ENCODE data around the gene TSPO.

Gene TSPO

DNA sequence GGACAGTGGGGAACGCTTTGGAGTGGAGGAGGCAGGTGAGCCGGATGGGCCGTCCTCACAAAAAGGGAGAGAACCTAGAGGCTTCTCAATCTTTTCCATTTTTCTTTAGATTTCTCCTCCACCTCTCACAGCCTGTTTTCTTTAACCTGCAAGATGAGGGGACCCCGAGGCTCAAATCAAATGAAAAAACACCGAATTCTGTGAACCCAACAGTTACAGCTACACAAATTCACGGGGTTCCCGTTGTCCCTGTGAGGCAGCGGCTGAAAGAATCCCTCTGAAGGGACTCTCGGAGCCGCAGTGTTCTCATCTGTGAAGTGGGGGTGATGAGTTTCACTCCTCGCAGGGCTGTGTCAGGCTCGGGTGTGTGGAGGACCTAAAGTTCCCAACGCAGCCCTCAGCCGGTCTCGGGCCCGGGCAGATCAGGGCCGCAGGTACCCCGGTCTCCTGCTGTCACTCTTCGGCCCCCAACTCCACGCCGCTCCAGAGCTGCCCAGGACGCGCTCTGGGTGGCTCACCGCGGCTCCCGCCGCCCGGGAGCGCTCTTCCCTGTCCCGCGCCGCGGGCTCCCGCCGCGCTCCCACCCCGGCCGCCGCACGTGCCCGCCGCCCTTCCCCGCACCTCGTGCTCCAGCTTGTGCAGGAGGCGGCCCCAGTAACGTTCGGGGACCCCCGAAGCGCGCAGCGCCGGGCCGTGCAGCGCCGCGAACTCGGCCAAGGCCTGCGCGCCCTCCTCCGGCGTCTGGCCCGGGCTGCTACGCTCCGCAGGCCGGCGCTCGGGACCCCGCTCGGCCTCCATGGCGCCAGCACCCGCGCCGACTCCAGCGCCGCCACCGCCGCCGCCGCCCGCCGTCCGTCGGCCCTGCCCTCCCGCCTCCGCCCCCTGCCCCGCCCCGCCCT, 35.2 kb downstream of the TSPO start, which contains the start of gene TTLL12:
Gene TTLL12, minus strand, starts transcription at position 863 of the 899 bp plus-strand sequence. Its CDS starts 65 bp downstream, at position 798.
- DNase-seq (ENCODE audit: low spot score): peak; percentile 92
- in situ Hi-C loops (cut with MboI; ENCODE audit: low pct_unique_long_range_greater_than_20kb, low sequenced_read_pairs, unreplicated experiment): no loop called here
- TF ChIP-seq, protein P1, sequence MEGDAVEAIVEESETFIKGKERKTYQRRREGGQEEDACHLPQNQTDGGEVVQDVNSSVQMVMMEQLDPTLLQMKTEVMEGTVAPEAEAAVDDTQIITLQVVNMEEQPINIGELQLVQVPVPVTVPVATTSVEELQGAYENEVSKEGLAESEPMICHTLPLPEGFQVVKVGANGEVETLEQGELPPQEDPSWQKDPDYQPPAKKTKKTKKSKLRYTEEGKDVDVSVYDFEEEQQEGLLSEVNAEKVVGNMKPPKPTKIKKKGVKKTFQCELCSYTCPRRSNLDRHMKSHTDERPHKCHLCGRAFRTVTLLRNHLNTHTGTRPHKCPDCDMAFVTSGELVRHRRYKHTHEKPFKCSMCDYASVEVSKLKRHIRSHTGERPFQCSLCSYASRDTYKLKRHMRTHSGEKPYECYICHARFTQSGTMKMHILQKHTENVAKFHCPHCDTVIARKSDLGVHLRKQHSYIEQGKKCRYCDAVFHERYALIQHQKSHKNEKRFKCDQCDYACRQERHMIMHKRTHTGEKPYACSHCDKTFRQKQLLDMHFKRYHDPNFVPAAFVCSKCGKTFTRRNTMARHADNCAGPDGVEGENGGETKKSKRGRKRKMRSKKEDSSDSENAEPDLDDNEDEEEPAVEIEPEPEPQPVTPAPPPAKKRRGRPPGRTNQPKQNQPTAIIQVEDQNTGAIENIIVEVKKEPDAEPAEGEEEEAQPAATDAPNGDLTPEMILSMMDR (IDR thresholded peaks at IDR 0.05; ENCODE audit: extremely low read depth, insufficient read depth, missing control alignments): no peak

DNA sequence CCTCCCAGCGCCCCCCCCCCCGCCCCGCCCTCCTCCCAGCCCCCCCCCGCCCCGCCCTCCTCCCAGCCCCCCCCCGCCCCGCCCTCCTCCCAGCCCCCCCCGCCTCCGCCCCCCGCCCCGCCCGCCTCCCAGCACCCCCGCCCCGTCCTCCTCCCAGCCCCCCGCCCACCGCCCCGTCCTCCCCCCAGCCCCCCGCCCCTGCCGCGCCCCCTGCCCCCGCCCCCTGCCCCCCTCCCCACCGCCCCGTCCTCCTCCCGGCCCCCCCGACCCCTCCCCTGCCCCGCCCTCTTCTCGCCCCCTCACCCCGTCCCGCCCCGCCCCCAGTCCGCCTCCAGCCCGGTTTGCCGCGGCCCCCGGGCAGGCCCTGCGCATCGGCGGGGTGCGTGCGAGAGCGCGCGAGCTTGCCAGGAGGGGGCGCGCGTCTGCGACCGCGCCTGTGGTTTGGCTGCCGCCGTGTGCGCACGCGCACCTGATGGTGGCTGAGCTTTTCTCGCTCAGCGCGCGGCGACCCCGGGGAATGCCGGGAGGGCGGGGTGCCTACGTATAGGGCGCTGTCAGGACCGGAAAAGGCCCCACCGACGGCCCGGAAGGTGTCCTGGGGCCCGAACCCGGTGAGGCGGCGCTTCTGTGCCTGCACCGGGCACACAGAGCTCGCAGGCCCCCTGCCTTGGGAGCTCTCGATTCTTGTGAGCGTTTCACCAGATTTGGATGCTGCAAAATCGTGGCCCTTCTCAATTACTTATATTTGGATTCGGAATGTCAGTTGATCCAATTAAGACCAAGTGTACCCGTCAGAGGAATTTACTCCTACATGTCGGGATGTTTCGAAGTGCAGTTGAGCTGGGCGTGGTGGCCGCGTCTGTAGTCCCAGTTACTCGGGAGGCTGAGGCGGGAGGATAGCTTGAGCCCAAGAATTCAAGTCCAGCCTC, 36.1 kb downstream of the TSPO start:
- TF ChIP-seq, protein P1 (IDR thresholded peaks at IDR 0.05; ENCODE audit: extremely low read depth, insufficient read depth, missing control alignments): peak; percentile 87
- peak; percentile 98 for DNase-seq (ENCODE audit: low spot score)
- in situ Hi-C loops (cut with MboI; ENCODE audit: low pct_unique_long_range_greater_than_20kb, low sequenced_read_pairs, unreplicated experiment): no loop called here

DNA sequence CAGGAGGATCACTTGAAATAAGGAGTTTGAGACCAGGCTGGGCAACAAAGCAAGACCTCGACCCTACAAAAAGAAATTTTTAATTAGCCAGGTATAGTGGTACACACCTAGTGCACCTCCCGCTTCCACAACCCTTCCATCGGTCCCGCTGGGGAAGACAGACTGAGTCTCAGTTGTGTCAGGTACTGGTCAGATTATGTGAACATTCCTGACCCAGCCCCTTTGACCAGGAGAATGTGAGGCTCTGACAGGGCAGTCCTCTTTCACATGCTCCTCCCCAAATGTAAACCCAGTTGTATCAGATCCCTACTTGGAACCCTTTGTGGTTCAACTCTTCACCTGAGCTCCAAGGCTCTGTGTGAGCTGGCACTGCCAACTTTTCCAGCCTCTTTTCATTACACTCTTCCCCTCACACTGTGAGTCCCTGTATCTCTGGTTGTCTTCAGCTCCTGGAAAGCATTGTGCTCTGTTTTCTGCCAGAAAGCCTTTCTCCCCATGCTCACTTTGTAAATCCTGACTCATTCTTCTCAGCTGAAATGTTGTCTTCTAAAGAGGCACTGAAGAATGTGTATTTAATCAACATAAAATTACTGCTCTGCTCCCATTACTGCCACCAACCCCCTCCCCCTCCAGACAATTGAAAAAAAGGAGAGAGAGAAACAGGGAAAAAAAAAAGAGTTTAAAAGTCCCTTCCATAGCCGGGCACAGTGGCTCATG, 37.6 kb downstream of the TSPO start:
- no peak for DNase-seq (ENCODE audit: low spot score)
- TF ChIP-seq, protein P1 (IDR thresholded peaks at IDR 0.05; ENCODE audit: extremely low read depth, insufficient read depth, missing control alignments): no peak
- in situ Hi-C loops (cut with MboI; ENCODE audit: low pct_unique_long_range_greater_than_20kb, low sequenced_read_pairs, unreplicated experiment): no loop called here

DNA sequence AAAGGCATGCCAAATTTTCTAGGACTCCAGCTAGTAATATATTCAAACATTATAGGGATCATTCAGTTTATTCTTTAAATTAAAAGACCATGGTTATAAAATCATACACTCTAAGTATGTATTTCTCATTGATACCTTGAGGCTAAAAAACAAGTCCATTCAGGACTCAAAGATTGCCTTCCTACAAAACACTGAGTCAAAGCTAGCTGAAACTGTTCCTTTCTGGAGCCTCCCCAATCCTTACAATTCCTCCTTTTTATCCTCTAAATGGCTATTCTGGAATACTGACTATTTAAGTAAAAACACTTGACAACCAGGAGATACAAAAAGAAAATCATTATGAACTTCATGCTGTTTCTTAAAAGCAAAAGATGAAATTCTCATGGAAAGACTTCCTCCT, 40.5 kb downstream of the TSPO start:
- DNase-seq (ENCODE audit: low spot score): no peak
- TF ChIP-seq, protein P1 (IDR thresholded peaks at IDR 0.05; ENCODE audit: extremely low read depth, insufficient read depth, missing control alignments): no peak
- in situ Hi-C loops (cut with MboI; ENCODE audit: low pct_unique_long_range_greater_than_20kb, low sequenced_read_pairs, unreplicated experiment): no loop called here

DNA sequence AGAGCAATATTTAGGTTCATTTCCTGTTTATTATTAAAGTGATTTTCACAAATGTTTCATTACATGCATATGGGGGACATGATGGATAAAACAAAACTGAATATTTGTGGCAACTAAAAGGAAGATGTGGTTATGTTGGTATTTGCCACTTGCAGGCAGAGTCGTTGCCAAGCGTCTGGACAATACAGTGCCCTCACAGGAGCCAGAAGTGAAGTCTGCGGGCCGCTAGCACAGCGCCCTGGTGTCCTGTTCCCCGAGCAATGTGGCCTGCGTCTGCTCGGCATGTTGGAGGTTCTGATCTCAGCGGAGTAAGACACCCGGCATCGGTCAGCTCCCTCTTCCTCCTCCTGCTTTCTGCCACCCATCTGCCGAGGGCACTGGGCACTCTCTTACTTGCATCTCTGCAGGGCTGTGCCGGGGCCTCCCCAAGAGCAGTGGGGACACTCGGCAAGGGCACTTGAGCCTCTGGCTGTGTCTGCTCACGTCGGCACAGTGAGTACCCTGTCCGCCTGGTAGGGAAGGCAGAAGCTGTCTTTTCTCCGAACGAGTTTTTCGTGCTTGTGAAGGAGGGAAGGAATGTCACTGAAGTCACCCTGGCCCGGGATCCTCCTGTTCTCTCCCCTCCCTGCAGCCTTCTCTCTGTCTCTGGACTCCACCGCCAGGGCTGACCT, 46.0 kb downstream of the TSPO start:
- in situ Hi-C loops (cut with MboI; ENCODE audit: low pct_unique_long_range_greater_than_20kb, low sequenced_read_pairs, unreplicated experiment): no loop called here
- DNase-seq (ENCODE audit: low spot score): no peak
- TF ChIP-seq, protein P1 (IDR thresholded peaks at IDR 0.05; ENCODE audit: extremely low read depth, insufficient read depth, missing control alignments): no peak
